Neutrophil (primary cell): ENCODE data around the gene DNAH1.

Experiments
- H3K27ac ChIP-seq: fragments of 200-600 bp; sonication (generic); 2 replicates; pipeline ENCODE4 v1.5.1; 2016; ENCODE audit warnings: mild to moderate bottlenecking, moderate library complexity
- H3K27me3 ChIP-seq: fragments of 200-600 bp; sonication (generic); 2 replicates; pipeline ENCODE4 v1.6.0; 2016; ENCODE audit warnings: mild to moderate bottlenecking
- H3K36me3 ChIP-seq: fragments of 200-600 bp; sonication (generic); 2 replicates; pipeline ENCODE4 v1.5.1; 2017
- H3K4me1 ChIP-seq, 2 experiments: fragments of 200-600 bp in 1 of 2; sonication (generic) in 1 of 2; 1 replicate in 1 of 2; 2 replicates in 1 of 2; pipeline versions ENCODE4 v1.5.1 to v1.6.1; 2013 to 2016; ENCODE audit warnings: low read depth in 1 of 2, low read length in 1 of 2, mild to moderate bottlenecking in 1 of 2, moderate library complexity in 1 of 2; ENCODE audit not compliant: control insufficient read depth in 1 of 2, insufficient read depth in 1 of 2
- H3K4me3 ChIP-seq, 2 experiments: fragments of 200-600 bp in 1 of 2; sonication (generic) in 1 of 2; 1 replicate in 1 of 2; 2 replicates in 1 of 2; pipeline ENCODE4 v1.5.1; 2013 to 2016; ENCODE audit warnings: low read depth in 1 of 2, low read length in 1 of 2, mild to moderate bottlenecking in 1 of 2, moderate library complexity in 1 of 2
- H3K9me3 ChIP-seq: fragments of 200-600 bp; sonication (generic); 2 replicates; pipeline ENCODE4 v1.5.1; 2016
- TF ChIP-seq, protein P1 (sequence below): fragments of 200-600 bp; sonication (generic); IDR thresholded peaks from 2 replicates; pipeline ENCODE4 v1.5.1; 2016; ENCODE audit warnings: antibody characterized with exemption

The DNAH1 gene

DNA sequence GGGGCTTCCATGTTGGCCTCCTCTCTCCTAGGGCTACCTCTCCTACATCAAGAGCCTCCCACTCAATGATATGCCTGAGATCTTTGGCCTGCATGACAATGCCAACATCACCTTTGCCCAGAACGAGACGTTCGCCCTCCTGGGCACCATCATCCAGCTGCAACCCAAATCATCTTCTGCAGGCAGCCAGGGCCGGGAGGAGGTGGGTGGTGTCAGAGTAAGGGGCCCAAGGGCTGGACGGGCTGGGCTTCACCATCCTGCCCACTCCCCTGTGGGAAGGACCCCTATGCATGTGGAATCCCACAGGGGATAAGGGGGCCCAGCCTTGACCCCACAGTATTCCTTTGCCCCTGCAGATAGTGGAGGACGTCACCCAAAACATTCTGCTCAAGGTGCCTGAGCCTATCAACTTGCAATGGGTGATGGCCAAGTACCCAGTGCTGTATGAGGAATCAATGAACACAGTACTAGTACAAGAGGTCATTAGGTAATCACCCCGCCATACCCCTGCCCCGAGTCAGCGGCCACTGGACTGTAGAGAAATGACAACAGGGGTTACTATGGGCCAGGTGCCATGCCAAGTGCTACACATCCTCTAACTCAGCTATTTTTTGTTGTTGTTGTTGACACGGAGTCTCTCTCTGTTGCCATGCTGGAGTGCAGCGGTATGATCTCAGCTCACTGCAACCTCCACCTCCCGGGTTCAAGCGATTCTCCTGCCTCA is 81.7 kb downstream of the DNAH1 start:
- Histone ChIP-seq H3K36me3 (peaks cover 98% of the 10 kb centered on the region), H3K4me1 (no peaks in the 10 kb centered on the region), H3K9me3 (no peaks in the 10 kb centered on the region), H3K27ac (no peak overlapping the region), H3K27me3 (no peaks in the 10 kb centered on the region), H3K4me3 (no peak overlapping the region)
- TF ChIP-seq, protein P1, sequence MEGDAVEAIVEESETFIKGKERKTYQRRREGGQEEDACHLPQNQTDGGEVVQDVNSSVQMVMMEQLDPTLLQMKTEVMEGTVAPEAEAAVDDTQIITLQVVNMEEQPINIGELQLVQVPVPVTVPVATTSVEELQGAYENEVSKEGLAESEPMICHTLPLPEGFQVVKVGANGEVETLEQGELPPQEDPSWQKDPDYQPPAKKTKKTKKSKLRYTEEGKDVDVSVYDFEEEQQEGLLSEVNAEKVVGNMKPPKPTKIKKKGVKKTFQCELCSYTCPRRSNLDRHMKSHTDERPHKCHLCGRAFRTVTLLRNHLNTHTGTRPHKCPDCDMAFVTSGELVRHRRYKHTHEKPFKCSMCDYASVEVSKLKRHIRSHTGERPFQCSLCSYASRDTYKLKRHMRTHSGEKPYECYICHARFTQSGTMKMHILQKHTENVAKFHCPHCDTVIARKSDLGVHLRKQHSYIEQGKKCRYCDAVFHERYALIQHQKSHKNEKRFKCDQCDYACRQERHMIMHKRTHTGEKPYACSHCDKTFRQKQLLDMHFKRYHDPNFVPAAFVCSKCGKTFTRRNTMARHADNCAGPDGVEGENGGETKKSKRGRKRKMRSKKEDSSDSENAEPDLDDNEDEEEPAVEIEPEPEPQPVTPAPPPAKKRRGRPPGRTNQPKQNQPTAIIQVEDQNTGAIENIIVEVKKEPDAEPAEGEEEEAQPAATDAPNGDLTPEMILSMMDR: no peak

DNA sequence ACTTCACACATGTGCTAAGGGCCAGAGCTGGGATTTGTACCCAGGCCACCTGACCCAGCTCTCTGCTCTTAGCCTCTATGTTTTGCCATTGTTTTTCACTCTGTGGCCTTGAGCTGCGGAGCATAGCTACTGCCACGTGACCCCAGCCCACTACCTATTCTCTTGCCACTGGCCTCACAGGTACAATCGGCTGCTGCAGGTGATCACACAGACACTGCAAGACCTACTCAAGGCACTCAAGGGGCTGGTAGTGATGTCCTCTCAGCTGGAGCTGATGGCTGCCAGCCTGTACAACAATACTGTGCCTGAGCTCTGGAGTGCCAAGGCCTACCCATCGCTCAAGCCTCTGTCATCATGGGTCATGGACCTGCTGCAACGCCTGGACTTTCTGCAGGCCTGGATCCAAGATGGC is 82.6 kb downstream of the DNAH1 start:
- H3K9me3 ChIP-seq: no peaks in the 10 kb centered on the region
- no peaks in the 10 kb centered on the region for H3K4me1 ChIP-seq
- H3K27ac ChIP-seq: no peak overlapping the region
- H3K36me3 ChIP-seq: peaks cover 98% of the 10 kb centered on the region
- H3K27me3 ChIP-seq: no peaks in the 10 kb centered on the region
- TF ChIP-seq, protein P1: no peak
- H3K4me3 ChIP-seq: no peak overlapping the region

DNA sequence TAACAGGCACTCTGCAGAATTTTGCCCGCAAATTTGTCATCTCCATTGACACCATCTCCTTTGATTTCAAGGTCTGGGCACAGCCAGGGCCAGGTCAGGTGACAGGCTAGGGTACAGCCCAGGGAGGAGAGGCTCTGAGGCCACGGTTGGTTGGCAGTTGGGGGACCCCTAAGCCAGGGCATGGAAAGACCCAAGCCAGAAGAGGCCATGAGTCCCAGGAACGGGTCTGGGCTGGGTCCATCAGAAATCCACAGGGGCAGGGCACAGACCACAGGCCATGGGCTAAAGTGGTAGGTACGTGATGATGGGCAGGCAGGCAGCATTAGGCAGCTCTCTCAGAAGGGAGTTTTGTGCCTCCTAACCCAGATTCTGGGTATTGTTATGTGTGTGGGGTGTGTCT is 83.0 kb downstream of the DNAH1 start:
- Histone ChIP-seq H3K9me3 (no peaks in the 10 kb centered on the region), H3K4me3 (no peak overlapping the region), H3K36me3 (peaks cover 98% of the 10 kb centered on the region), H3K27ac (no peak overlapping the region), H3K27me3 (no peaks in the 10 kb centered on the region), H3K4me1 (no peaks in the 10 kb centered on the region)
- TF ChIP-seq, protein P1: no peak

DNA sequence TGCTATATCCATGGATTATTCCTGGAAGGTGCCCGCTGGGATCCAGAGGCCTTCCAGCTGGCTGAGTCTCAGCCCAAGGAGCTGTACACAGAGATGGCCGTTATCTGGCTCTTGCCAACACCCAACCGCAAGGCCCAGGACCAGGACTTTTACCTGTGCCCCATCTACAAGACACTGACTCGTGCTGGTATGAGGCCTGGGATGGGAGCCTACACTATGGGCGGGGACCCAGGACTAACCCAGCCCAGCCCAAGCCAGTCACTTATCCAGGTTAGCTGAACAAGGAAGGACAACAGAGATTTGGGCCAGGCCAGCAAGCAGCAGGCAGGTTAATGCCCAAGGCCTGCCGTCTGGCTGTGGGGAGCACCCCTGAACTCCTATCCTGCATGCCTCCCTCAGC is 83.5 kb downstream of the DNAH1 start:
- Histone ChIP-seq H3K4me1 (no peaks in the 10 kb centered on the region), H3K27ac (no peak overlapping the region), H3K36me3 (peaks cover 98% of the 10 kb centered on the region), H3K27me3 (no peaks in the 10 kb centered on the region), H3K4me3 (no peak overlapping the region), H3K9me3 (no peaks in the 10 kb centered on the region)
- TF ChIP-seq, protein P1: no peak

DNA sequence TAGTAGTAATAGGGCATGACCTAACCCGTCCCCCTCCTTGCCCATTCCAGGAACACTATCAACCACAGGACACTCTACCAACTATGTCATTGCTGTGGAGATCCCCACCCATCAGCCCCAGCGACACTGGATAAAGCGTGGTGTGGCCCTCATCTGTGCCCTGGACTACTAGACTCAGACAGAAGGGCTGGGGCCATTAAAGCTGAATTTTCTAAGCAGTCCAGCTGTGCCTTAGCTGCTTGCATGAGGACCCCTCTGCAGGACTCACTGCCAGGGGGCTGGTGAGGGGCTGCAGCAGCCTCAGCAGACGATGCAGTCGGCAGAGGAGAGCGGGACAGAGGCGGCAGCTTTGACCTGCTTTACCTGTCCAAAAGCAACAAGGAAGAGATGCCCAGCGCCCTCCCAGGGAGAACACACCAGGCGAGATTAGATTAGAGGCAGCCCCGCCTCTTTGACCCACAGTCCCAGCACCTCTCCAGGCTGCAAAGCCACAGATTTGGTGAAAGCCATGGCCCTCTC is 84.2 kb downstream of the DNAH1 start:
- H3K36me3 ChIP-seq: peaks cover 98% of the 10 kb centered on the region
- H3K4me1 ChIP-seq: no peaks in the 10 kb centered on the region
- TF ChIP-seq, protein P1: no peak
- H3K9me3 ChIP-seq: no peaks in the 10 kb centered on the region
- H3K27me3 ChIP-seq: no peaks in the 10 kb centered on the region
- H3K27ac ChIP-seq: no peak overlapping the region
- H3K4me3 ChIP-seq: no peak overlapping the region
